GM20431 (cell line): ENCODE measurements around the gene HSP90AB1.

ENCODE experiments used
- in situ Hi-C: fragments of 300-500 bp; cut with MseI, MboI; formaldehyde crosslinking; loops from one replicate; pipeline ENCODE4 v1.15.0; 2020; ENCODE audit warnings: low sequenced_read_pairs; ENCODE audit not compliant: unreplicated experiment

The HSP90AB1 gene

GRCh38 chr6:44301782-44302564 is 55.1 kb downstream of the HSP90AB1 start:
- in situ Hi-C loops = no loop called here

GRCh38 chr6:44302856-44303255 is 56.0 kb downstream of the HSP90AB1 start:
- in situ Hi-C loops = no loop called here
